K562 (cell line): Measurements from ENCODE around the gene UNC45A. TPM values are rescaled to one million over a fixed set of nuclear protein-coding genes. Genes with fewer than 3 reads are reported as not detected.

Experiments used
- CHD1 ChIP-seq: fragments of 200-600 bp; sonication (generic); IDR thresholded peaks from one replicate; pipeline ENCODE4 v1.6.1; 2012; ENCODE audit warnings: mild to moderate bottlenecking, moderate library complexity, low read length, inconsistent platforms
- DPF2 ChIP-seq: fragments of 450-650 bp; IDR thresholded peaks from 2 replicates; pipeline ENCODE4 v1.6.1; 2016
- HNRNPL ChIP-seq: fragments of 200-400 bp; formaldehyde crosslinking; IDR thresholded peaks from 2 replicates; pipeline ENCODE4 v1.6.1; 2017; ENCODE audit warnings: low read depth, mild to moderate bottlenecking, low read length
- JUN ChIP-seq, 2 experiments: sonication (generic) in 1 of 2; formaldehyde crosslinking in 1 of 2; IDR thresholded peaks; 2 replicates each; pipeline versions ENCODE4 v1.6.1 to v1.8.0; 2012 to 2022; ENCODE audit warnings: borderline replicate concordance in 2 of 2, mild to moderate bottlenecking in 2 of 2, improper control_type of control experiment in 1 of 2, low read depth in 1 of 2, low read length in 1 of 2, missing genetic modification reagents in 1 of 2
- NBN ChIP-seq: fragments of 450-650 bp; IDR thresholded peaks from 2 replicates; pipeline ENCODE4 v1.6.1; 2016; ENCODE audit warnings: low read depth, mild to moderate bottlenecking
- NCOA1 ChIP-seq: fragments of 450-650 bp; IDR thresholded peaks from 2 replicates; pipeline ENCODE4 v1.6.1; 2016; ENCODE audit warnings: low read depth
- NR2C2 ChIP-seq, 2 experiments: fragments of 200-800 bp in 1 of 2; sonication (Bioruptor generic) in 1 of 2; sonication (generic) in 1 of 2; formaldehyde crosslinking in 1 of 2; IDR thresholded peaks; 2 replicates each; pipeline versions ENCODE4 v1.6.1 to v1.8.0; 2016 to 2022; ENCODE audit warnings: mild to moderate bottlenecking in 1 of 2, missing compliant biosample characterization in 1 of 2, missing genetic modification characterization in 1 of 2, missing genetic modification reagents in 1 of 2
- NUFIP1 ChIP-seq: fragments of 450-650 bp; IDR thresholded peaks from 2 replicates; pipeline ENCODE4 v1.6.1; 2018; ENCODE audit not compliant: partially characterized antibody
- PHB ChIP-seq: fragments of 250-450 bp; sonication (Bioruptor Pico); IDR thresholded peaks from 2 replicates; pipeline ENCODE4 v1.5.0; 2021
- RCOR1 ChIP-seq, 2 experiments: IDR thresholded peaks; 2 replicates each; pipeline ENCODE4 v1.6.1; 2012; ENCODE audit warnings: low read depth in 2 of 2, low read length in 2 of 2, borderline replicate concordance in 1 of 2, improper control_type of control experiment in 1 of 2
- SMARCE1 ChIP-seq: fragments of 450-650 bp; IDR thresholded peaks from 2 replicates; pipeline ENCODE4 v1.7.1; 2016; ENCODE audit warnings: mild to moderate bottlenecking
- STAT5A ChIP-seq: IDR thresholded peaks from 2 replicates; pipeline ENCODE4 v1.6.1; 2012; ENCODE audit warnings: low read length, inconsistent platforms, borderline replicate concordance
- U2AF1 ChIP-seq: fragments of 200-400 bp; formaldehyde crosslinking; optimal IDR thresholded peaks from 2 replicates; pipeline ENCODE3; 2017; ENCODE audit warnings: mild to moderate bottlenecking, low read depth, low read length, moderate library complexity
- ZKSCAN8 ChIP-seq: fragments of 200-800 bp; sonication (Bioruptor generic); IDR thresholded peaks from 2 replicates; pipeline ENCODE4 v1.6.1; 2016; ENCODE audit warnings: missing genetic modification characterization, missing compliant biosample characterization
- ZNF586 ChIP-seq: fragments of 450-650 bp; formaldehyde crosslinking; conservative IDR thresholded peaks from 2 replicates; pipeline ENCODE4 v1.4.0; 2020; ENCODE audit warnings: mild to moderate bottlenecking, moderate library complexity
- ZNF766 ChIP-seq: fragments of 200-800 bp; sonication (Bioruptor generic); conservative IDR thresholded peaks from 2 replicates; pipeline ENCODE4 v1.6.1; 2016; ENCODE audit warnings: missing genetic modification characterization, missing compliant biosample characterization
- ZNF77 ChIP-seq: fragments of 250-450 bp; sonication (Bioruptor Pico); IDR thresholded peaks from 2 replicates; pipeline ENCODE4 v1.5.0; 2020
- polyA plus RNA-seq, 8 experiments: library from polyadenylated mRNA; depleted of rRNA in 4 of 8; stranded (reverse) in 5 of 8; unstranded in 3 of 8; fragments of >200 nt; fragmentation: Nextera tagmentation in 2 of 8; fragmentation: Illumina TruSeq in 1 of 8; extraction: Ambion mirVana in 2 of 8; extraction: Trizol in 1 of 8; gene quantifications; 2 replicates each; pipeline versions ENCODE4 v1.2.1 to v1.2.3, GENCODE V29; 2011 to 2014; ENCODE audit warnings: inconsistent platforms in 1 of 8, missing spikeins in 1 of 8
- total RNA-seq, 7 experiments: library from RNA; depleted of rRNA in 6 of 7; stranded (reverse); fragments of >200 nt in 6 of 7; fragmentation: Illumina TruSeq in 2 of 7; extraction: Trizol in 2 of 7; gene quantifications; 2 replicates each; pipeline versions ENCODE4 v1.2.1 to v1.2.3, GENCODE V29; 2011 to 2021; ENCODE audit warnings: low replicate concordance in 1 of 7
- TF ChIP-seq, protein P1 (sequence below), 2 experiments: fragments of 450-650 bp in 1 of 2; IDR thresholded peaks; 2 replicates each; pipeline ENCODE4 v1.6.1; 2011 to 2017; ENCODE audit warnings: low read depth in 2 of 2, antibody characterized with exemption in 1 of 2, borderline replicate concordance in 1 of 2, low read length in 1 of 2, mild to moderate bottlenecking in 1 of 2, mixed read lengths in 1 of 2; ENCODE audit not compliant: control insufficient read depth in 1 of 2
- TF ChIP-seq, protein P2 (sequence below): sonication (generic); formaldehyde crosslinking; IDR thresholded peaks from 2 replicates; pipeline ENCODE4 v1.5.0; 2020; ENCODE audit warnings: missing genetic modification reagents
- TF ChIP-seq, protein P3 (sequence below), 3 experiments: fragments of 200-800 bp in 1 of 3; sonication (Bioruptor generic) in 1 of 3; sonication (generic) in 1 of 3; formaldehyde crosslinking in 1 of 3; IDR thresholded peaks; 2 replicates each; pipeline versions ENCODE4 v1.6.1 to v1.8.0; 2016 to 2022; ENCODE audit warnings: mild to moderate bottlenecking in 2 of 3, missing compliant biosample characterization in 2 of 3, missing genetic modification characterization in 2 of 3, missing genetic modification reagents in 1 of 3

Gene UNC45A
- total and polyA plus RNA-seq, 9 of the 15 experiments (the other 6 are each of a cell fraction or from before 2014, with no cell fraction given), result 22.4 to 79.3 (median 43.7) TPM

DNA sequence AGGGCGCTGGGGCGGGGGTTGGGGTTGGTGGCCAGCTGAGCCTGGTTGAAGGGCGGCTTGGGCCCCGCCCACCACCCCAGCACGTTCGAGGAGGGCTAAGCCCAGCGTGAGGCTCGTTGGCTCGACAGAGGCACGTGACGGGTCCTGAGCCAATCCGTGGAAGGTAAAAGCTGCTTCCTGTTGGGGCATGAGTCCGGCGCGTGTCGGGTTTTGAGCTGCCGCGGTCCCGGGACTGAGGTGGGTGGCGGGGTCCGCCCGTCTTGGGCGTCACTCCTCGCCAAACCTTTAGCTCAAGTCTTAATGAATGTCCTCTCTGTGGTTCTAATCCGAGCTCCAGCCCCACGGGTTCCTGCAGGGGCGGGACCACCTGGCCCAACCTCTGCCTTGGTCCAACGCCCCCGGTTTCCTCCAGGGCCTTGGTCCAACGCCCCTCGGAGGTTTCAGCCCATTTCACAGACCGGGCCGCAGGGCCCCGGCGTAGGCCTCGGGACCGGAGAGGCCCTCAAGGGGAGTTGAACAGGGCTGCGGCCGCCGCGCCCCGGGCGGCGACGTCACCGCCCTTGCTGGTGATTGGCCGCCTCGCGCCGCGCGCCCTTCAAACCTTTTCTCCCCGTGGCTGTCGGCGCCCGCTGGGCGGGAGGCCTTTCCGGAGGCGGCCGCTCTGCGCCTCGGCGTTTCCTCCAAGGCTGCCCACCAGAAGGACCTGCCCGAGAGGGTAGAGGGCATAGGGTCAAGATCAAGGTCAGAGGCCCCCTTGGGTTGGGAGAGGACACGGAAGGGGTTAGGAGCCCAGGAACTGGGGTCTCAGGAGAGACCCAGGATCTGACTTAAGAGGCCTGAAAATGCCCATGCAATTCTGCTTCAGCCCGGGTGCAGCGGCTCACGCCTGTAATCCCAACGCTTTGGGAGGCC lies 19.9 kb downstream of the UNC45A start, which contains the start of gene RCCD1 (continued):
- TF ChIP-seq, protein P1, sequence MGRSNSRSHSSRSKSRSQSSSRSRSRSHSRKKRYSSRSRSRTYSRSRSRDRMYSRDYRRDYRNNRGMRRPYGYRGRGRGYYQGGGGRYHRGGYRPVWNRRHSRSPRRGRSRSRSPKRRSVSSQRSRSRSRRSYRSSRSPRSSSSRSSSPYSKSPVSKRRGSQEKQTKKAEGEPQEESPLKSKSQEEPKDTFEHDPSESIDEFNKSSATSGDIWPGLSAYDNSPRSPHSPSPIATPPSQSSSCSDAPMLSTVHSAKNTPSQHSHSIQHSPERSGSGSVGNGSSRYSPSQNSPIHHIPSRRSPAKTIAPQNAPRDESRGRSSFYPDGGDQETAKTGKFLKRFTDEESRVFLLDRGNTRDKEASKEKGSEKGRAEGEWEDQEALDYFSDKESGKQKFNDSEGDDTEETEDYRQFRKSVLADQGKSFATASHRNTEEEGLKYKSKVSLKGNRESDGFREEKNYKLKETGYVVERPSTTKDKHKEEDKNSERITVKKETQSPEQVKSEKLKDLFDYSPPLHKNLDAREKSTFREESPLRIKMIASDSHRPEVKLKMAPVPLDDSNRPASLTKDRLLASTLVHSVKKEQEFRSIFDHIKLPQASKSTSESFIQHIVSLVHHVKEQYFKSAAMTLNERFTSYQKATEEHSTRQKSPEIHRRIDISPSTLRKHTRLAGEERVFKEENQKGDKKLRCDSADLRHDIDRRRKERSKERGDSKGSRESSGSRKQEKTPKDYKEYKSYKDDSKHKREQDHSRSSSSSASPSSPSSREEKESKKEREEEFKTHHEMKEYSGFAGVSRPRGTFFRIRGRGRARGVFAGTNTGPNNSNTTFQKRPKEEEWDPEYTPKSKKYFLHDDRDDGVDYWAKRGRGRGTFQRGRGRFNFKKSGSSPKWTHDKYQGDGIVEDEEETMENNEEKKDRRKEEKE (IDR thresholded peaks at IDR 0.05; ENCODE audit: borderline replicate concordance in 1 of 2, control insufficient read depth in 1 of 2, low read depth in 2 of 2, low read length in 1 of 2), result no peak; a peak in 1 of 4 replicates
- TF ChIP-seq ZNF77 (CRISPR knock-in tag) (no peak), ZNF766 (CRISPR knock-in tag) (peak; percentile 66; the same call in 1 of the 2 replicates), RCOR1 (IDR thresholded peaks at IDR 0.05; ENCODE audit: borderline replicate concordance in 1 of 2, low read depth in 2 of 2, low read length in 2 of 2) (peak; percentile 52 to 66; a peak in 2 of 4 replicates), ZKSCAN8 (CRISPR knock-in tag) (no peak), NCOA1 (no peak), DPF2 (peak; percentile 10; the same call in 1 of the 2 replicates), JUN (IDR thresholded peaks at IDR 0.05; ENCODE audit: borderline replicate concordance, low read depth, low read length) (peak; percentile 59; the same call in 1 of the 2 replicates), JUN (CRISPR knock-in tag; IDR thresholded peaks at IDR 0.05; ENCODE audit: borderline replicate concordance) (peak; percentile 73; the same call in 1 of the 2 replicates), NBN (no peak), SMARCE1 (no peak; the same call in 1 of the 2 replicates), HNRNPL (peak; percentile 29; the same call in 1 of the 2 replicates), STAT5A (no peak; the same call in 1 of the 2 replicates), NR2C2 (CRISPR knock-in tag; IDR thresholded peaks at IDR 0.05) (peak; percentile 75; the same call in 1 of the 2 replicates), NR2C2 (tag; IDR thresholded peaks at IDR 0.05) (peak; percentile 70), ZNF586 (CRISPR knock-in tag) (no peak), PHB (peak; percentile 18; the same call in 1 of the 2 replicates), CHD1 (peak; percentile 98), U2AF1 (peak; percentile 78), NUFIP1 (no peak)
- TF ChIP-seq, protein P2, sequence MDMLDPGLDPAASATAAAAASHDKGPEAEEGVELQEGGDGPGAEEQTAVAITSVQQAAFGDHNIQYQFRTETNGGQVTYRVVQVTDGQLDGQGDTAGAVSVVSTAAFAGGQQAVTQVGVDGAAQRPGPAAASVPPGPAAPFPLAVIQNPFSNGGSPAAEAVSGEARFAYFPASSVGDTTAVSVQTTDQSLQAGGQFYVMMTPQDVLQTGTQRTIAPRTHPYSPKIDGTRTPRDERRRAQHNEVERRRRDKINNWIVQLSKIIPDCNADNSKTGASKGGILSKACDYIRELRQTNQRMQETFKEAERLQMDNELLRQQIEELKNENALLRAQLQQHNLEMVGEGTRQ (CRISPR knock-in tag), result peak; percentile 99
- TF ChIP-seq, protein P3, sequence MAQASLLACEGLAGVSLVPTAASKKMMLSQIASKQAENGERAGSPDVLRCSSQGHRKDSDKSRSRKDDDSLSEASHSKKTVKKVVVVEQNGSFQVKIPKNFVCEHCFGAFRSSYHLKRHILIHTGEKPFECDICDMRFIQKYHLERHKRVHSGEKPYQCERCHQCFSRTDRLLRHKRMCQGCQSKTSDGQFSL (CRISPR knock-in tag; IDR thresholded peaks at IDR 0.05), result peak; percentile 3; the same call in 1 of the 2 replicates
- TF ChIP-seq, protein P3 (tag; IDR thresholded peaks at IDR 0.05), result no peak
